ENCODE measurements around the gene LONRF3.
A peak's percentile ranks its signal among the peaks of the same experiment; 100 is the strongest.

Gene LONRF3

GRCh38 chrX:119040432-119040831 lies 66.0 kb downstream of the LONRF3 start:
- no peak for FAIRE-seq

- FAIRE-seq = peak; percentile 9
Observed at GRCh38 chrX:119041175-119041574, 66.8 kb downstream of the LONRF3 start.

GRCh38 chrX:119042040-119042439 lies 67.6 kb downstream of the LONRF3 start:
- no peak for FAIRE-seq

- FAIRE-seq = no peak
Observed at GRCh38 chrX:119042996-119043395, 68.6 kb downstream of the LONRF3 start.

GRCh38 chrX:119045884-119046283 lies 71.5 kb downstream of the LONRF3 start:
- FAIRE-seq = no peak

- no peak for FAIRE-seq
Observed at GRCh38 chrX:119055687-119056086, 81.3 kb downstream of the LONRF3 start.

- FAIRE-seq = no peak
Observed at GRCh38 chrX:119062750-119063374, 88.4 kb downstream of the LONRF3 start.

- no peak for FAIRE-seq
Observed at GRCh38 chrX:119063428-119063827, 89.0 kb downstream of the LONRF3 start.

- peak; percentile 79 for FAIRE-seq
Observed at GRCh38 chrX:119067023-119067739, 92.8 kb downstream of the LONRF3 start.

All from islet of Langerhans (tissue), 1 donor.